GM12874 (cell line): ENCODE measurements around the gene ABCG1.

Experiments used
- TF ChIP-seq, protein P1 (sequence below): IDR thresholded peaks from 2 replicates; pipeline ENCODE4 v1.5.1; 2011; ENCODE audit warnings: low read depth, mild to moderate bottlenecking, control low read depth, low read length, moderate library complexity; ENCODE audit not compliant: insufficient read depth

ABCG1 gene

DNA sequence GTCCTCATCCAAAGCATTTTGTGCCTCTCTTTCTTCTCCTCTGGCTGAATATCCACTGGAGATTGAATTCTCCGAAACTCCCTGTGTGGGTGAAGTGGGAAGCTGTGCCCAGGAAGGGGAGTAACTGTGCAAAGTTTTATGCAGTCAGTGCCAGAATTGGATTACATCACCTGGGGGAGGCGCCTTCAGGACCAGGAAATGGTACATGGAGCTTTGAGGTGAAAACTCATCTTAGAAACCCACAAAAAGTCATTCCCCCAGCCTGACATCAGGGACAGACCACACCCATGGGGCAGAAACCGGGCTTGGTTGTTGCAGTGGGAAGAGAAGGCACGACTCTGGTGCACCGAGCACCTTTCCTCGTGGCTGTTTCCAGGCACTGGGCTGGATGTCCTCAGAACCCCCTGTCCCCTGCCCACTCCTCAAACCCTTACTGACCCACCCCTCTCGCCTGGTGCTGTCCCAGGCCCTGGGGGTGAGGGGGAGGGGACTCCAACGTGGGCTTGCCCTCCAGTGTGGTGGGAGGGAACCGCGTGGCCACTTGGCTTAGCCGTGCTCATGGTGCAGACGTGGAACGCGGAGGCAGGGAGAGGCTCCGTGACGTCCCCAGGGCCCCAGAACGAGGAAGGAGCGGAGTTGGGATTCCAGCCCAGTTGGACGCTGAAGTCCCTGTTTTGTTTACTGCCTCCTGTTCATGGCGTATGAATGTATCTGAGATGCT, 80.5 kb downstream of the ABCG1 start:
- TF ChIP-seq, protein P1, sequence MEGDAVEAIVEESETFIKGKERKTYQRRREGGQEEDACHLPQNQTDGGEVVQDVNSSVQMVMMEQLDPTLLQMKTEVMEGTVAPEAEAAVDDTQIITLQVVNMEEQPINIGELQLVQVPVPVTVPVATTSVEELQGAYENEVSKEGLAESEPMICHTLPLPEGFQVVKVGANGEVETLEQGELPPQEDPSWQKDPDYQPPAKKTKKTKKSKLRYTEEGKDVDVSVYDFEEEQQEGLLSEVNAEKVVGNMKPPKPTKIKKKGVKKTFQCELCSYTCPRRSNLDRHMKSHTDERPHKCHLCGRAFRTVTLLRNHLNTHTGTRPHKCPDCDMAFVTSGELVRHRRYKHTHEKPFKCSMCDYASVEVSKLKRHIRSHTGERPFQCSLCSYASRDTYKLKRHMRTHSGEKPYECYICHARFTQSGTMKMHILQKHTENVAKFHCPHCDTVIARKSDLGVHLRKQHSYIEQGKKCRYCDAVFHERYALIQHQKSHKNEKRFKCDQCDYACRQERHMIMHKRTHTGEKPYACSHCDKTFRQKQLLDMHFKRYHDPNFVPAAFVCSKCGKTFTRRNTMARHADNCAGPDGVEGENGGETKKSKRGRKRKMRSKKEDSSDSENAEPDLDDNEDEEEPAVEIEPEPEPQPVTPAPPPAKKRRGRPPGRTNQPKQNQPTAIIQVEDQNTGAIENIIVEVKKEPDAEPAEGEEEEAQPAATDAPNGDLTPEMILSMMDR, result no peak

DNA sequence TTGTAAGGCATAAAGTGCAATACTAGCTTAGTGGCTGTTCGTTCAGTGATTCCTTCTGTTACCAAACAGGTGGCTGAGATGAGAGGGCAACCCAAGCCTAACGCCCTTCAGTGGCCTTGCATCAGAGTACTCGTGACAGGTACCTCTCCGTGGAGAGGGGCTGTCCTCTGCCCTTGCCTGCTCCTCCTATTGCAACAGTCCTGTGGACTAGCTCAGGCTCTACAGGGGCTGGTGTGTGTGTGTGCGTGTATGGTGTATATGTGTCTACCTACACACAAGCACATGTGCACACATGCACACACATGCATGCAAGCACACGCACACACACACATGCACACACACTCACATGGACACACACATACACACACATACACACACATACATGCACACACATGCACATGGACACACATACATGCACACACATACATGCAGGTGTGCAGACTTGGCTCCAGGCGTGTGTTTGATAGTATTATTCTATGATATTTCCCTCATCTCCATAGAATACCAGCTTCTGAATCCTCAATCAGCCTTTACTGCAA, 81.2 kb downstream of the ABCG1 start:
- TF ChIP-seq, protein P1, result no peak

DNA sequence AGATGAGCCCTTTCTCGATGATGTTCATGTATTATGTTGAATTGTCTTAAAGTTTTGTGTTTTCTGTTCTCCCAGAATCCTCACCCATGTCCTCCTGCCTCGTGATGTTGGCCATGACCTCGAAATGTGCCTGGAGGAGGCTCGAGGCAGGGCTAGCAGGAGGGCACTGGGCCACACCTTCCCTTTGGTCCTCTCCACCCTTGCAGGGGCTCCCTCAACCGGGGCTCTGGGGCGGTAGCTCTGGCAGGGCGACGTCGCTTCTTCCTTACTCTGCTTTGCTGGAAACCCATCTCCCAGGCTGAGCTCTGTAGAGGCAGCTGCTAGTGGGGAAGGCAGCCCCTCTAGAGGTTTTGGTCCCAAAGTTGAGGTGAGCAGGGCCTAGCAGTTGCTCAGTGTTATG, 82.0 kb downstream of the ABCG1 start:
- TF ChIP-seq, protein P1, result no peak

DNA sequence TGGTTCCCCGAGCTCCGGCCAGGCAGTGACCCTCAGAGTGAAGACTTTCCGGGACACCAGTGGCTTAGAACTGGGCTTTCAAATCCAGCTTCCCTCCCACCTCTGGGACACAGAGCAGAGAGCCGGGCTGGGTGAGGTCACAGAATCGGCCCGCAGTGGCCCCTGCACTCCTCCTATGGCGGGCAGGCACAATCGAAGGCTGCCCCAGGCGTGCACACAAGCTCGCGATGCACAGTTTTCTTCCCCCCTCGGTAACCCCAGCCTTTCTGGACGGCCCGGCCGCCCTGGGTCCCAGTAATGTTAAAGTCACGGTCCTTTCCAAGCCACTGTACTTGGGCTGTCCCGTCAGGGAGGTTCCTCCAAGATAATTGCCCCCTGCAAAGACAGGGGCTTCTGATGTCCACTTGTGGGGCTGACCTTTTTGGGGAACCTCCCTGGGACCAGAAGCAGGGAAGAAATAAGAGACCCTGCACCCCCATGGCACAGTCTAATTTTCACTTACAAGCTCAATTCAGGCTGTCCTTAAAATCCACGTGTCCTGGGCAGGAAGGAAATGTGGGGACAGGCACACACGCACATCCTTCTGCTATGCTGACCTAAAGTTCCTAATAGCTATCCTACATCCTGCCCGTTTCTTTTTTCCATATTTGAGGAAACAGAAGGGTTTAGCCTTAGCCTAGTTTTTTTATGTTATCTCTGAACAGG, 82.6 kb downstream of the ABCG1 start:
- TF ChIP-seq, protein P1, result no peak

DNA sequence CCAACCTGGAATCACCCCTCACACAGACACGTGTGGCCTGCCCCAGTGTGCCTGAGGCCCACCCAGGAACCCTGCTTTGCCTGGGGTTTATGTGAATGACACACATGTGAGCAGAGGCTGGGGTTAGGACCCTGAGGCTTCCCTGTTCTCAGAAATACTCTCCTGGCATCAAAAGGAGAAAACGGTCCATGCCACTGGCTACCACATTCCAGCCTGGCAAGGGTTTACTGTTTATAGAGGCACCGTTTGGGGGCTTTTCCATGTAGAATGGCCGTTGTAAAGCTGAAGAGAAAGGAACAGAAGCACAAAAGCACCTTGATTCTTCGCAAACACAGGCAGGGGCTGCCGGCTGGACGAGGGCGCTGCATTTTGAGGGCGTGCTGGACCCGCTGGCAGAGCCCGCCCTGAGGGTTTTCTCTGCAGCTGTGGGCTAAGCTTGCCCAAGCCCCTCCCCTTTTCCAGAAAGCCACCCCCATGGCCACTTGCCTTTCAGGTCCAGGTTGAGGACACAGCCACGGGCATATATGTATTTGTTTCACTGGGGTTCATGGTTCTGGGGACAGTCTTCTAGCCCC, 83.2 kb downstream of the ABCG1 start:
- TF ChIP-seq, protein P1, result no peak

DNA sequence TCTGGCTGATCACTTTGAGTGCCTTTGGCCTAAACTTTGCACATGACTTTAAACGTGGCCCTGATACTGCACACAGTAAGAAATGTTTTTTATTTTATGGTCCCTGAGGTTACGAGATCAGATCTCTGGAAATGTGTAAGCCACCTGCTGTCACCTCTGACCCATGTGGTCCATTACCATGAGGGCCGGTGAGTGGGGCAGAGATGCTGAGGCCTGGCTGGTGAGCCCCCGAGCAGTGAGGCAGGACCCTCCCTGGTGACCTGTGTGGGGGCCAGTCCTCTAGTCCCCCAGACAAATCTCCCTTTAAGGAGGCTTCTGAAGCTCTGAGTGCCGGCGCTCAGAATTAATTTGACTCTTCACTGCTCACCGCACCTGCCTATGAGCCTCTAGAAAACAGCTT, 83.9 kb downstream of the ABCG1 start:
- TF ChIP-seq, protein P1, result no peak

DNA sequence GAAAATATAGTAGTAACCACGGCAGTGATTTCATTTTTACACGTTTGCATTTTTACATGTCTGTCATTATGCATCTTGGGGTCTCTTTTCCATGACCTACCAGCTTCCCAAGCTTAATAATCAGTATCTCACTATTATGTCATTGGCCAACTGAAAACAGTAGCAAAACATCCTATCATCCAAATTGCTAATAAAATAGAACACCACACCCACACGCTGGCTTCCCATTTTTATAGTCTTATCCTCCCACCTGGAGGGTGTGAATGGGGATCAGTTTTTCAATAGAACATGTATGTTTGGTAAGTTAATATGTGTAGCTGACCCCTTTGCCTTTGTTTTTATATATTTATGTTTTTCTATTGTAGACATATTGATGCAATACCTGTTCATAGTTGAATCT, 84.5 kb downstream of the ABCG1 start:
- TF ChIP-seq, protein P1, result no peak
